HG03571 (cell line): ENCODE measurements around the gene SNX9.
A peak's percentile ranks its signal among the peaks of the same experiment; 100 is the strongest.
"Not testable (repeated sequence)": the region's sequence is repeated elsewhere in the genome, so short reads cannot be mapped to it uniquely, and the experiment has no call there.

ENCODE experiments used
- ATAC-seq: cut with Tn5 transposase; IDR thresholded peaks from one replicate; pipeline ENCODE4 v1.9.1; 2021; ENCODE audit not compliant: unreplicated experiment

The SNX9 gene

GRCh38 chr6:157853902-157854502, 31.0 kb downstream of the SNX9 start:
- ATAC-seq: no peak

GRCh38 chr6:157855325-157855724, 32.3 kb downstream of the SNX9 start:
- no peak for ATAC-seq

- ATAC-seq: not testable (repeated sequence)
These were observed 32.8 kb downstream of the SNX9 start for GRCh38 chr6:157855804-157856203.

GRCh38 chr6:157858664-157859063, 35.6 kb downstream of the SNX9 start:
- ATAC-seq: not testable (repeated sequence)

- no peak for ATAC-seq
These were observed 36.9 kb downstream of the SNX9 start for GRCh38 chr6:157859775-157860504.

- no peak for ATAC-seq
These were observed 37.5 kb downstream of the SNX9 start for GRCh38 chr6:157860505-157860991.

GRCh38 chr6:157861184-157861583, 38.1 kb downstream of the SNX9 start:
- ATAC-seq: no peak

GRCh38 chr6:157861814-157862213, 38.8 kb downstream of the SNX9 start:
- no peak for ATAC-seq

- ATAC-seq: no peak
These were observed 39.7 kb downstream of the SNX9 start for GRCh38 chr6:157862706-157863105.

GRCh38 chr6:157864185-157864761, 41.2 kb downstream of the SNX9 start:
- no peak for ATAC-seq

GRCh38 chr6:157865249-157865648, 42.2 kb downstream of the SNX9 start:
- no peak for ATAC-seq

- ATAC-seq: no peak
These were observed 44.1 kb downstream of the SNX9 start for GRCh38 chr6:157867155-157867559.

- no peak for ATAC-seq
These were observed 44.9 kb downstream of the SNX9 start for GRCh38 chr6:157867981-157868380.

- no peak for ATAC-seq
These were observed 45.8 kb downstream of the SNX9 start for GRCh38 chr6:157868835-157869234.

GRCh38 chr6:157869673-157870302, 46.7 kb downstream of the SNX9 start:
- ATAC-seq: no peak

- peak; percentile 56 for ATAC-seq
These were observed 50.8 kb downstream of the SNX9 start for GRCh38 chr6:157873735-157874344.

GRCh38 chr6:157877149-157877548, 54.1 kb downstream of the SNX9 start:
- no peak for ATAC-seq

GRCh38 chr6:157877573-157878438, 54.8 kb downstream of the SNX9 start:
- ATAC-seq: no peak

GRCh38 chr6:157879034-157879872, 56.2 kb downstream of the SNX9 start:
- peak; percentile 87 for ATAC-seq
